Type B pancreatic cell (in vitro differentiated cells): ENCODE measurements around the gene MCRIP2. TPM values are rescaled to one million over a fixed set of nuclear protein-coding genes. Genes with fewer than 3 reads are reported as not detected.
A peak's percentile ranks its signal among the peaks of the same experiment; 100 is the strongest.

ENCODE experiments used
- DNase-seq: peaks from one replicate; pipeline ENCODE4 v3.0.0; 2021; ENCODE audit warnings: mixed read lengths; ENCODE audit not compliant: unreplicated experiment; ENCODE audit errors: extremely low spot score
- H3K27ac Mint-ChIP-seq: 2 replicates; pipeline ENCODE4 v1.8.0; 2021; ENCODE audit warnings: mild to moderate bottlenecking, mixed read lengths
- H3K27me3 Mint-ChIP-seq: 2 replicates; pipeline ENCODE4 v1.8.0; 2021; ENCODE audit warnings: mixed read lengths
- H3K36me3 Mint-ChIP-seq: 2 replicates; pipeline ENCODE4 v1.8.0; 2021; ENCODE audit warnings: mixed read lengths
- H3K4me1 Mint-ChIP-seq: one replicate; pipeline ENCODE4 v1.8.0; 2021; ENCODE audit warnings: mixed read lengths; ENCODE audit not compliant: unreplicated experiment
- H3K4me3 Mint-ChIP-seq: 2 replicates; pipeline ENCODE4 v1.8.0; 2021; ENCODE audit warnings: mild to moderate bottlenecking, mixed read lengths
- H3K9me3 Mint-ChIP-seq: 2 replicates; pipeline ENCODE4 v1.8.0; 2021; ENCODE audit warnings: mixed read lengths
- total RNA-seq: library from RNA; stranded (reverse); gene quantifications from 2 replicates; pipeline ENCODE4 v1.2.1, GENCODE V29; 2021; ENCODE audit warnings: low replicate concordance
- TF ChIP-seq, protein P1 (sequence below): fragments of 200-600 bp; sonication (generic); conservative IDR thresholded peaks from 2 replicates; pipeline ENCODE4 v1.5.0; 2021; ENCODE audit warnings: antibody characterized with exemption, mild to moderate bottlenecking

The MCRIP2 gene
- total RNA-seq, 1 donor from 2014 or later, result 36.8 TPM

GRCh38 chr16:673399-673991 is 31.9 kb downstream of the MCRIP2 start:
- no peaks in the 10 kb centered on the region for H3K4me1 Mint-ChIP-seq
- TF ChIP-seq, protein P1, sequence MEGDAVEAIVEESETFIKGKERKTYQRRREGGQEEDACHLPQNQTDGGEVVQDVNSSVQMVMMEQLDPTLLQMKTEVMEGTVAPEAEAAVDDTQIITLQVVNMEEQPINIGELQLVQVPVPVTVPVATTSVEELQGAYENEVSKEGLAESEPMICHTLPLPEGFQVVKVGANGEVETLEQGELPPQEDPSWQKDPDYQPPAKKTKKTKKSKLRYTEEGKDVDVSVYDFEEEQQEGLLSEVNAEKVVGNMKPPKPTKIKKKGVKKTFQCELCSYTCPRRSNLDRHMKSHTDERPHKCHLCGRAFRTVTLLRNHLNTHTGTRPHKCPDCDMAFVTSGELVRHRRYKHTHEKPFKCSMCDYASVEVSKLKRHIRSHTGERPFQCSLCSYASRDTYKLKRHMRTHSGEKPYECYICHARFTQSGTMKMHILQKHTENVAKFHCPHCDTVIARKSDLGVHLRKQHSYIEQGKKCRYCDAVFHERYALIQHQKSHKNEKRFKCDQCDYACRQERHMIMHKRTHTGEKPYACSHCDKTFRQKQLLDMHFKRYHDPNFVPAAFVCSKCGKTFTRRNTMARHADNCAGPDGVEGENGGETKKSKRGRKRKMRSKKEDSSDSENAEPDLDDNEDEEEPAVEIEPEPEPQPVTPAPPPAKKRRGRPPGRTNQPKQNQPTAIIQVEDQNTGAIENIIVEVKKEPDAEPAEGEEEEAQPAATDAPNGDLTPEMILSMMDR, result no peak
- H3K9me3 Mint-ChIP-seq, result no peaks in the 10 kb centered on the region
- peaks cover 5% of the 10 kb centered on the region for H3K27me3 Mint-ChIP-seq
- DNase-seq, result no peak
- no peak overlapping the region for H3K27ac Mint-ChIP-seq
- H3K4me3 Mint-ChIP-seq, result no peak overlapping the region
- H3K36me3 Mint-ChIP-seq, result no peaks in the 10 kb centered on the region

- TF ChIP-seq, protein P1, result no peak
- no peaks in the 10 kb centered on the region for H3K9me3 Mint-ChIP-seq
- no peaks in the 10 kb centered on the region for H3K4me1 Mint-ChIP-seq
- no peak overlapping the region for H3K27ac Mint-ChIP-seq
- H3K36me3 Mint-ChIP-seq, result no peaks in the 10 kb centered on the region
- H3K27me3 Mint-ChIP-seq, result peaks cover 5% of the 10 kb centered on the region
- H3K4me3 Mint-ChIP-seq, result peak overlapping the region; percentile 69
- no peak for DNase-seq
Observed at GRCh38 chr16:674214-674881, 32.7 kb downstream of the MCRIP2 start.

GRCh38 chr16:674968-675883 is 33.6 kb downstream of the MCRIP2 start, which contains the start of gene RHBDL1:
TSS of gene RHBDL1 (plus strand) at chr16:675671. CDS start at chr16:675791, 120 bp downstream.
- Mint-ChIP-seq H3K4me1 (no peaks in the 10 kb centered on the region), H3K9me3 (no peaks in the 10 kb centered on the region), H3K27ac (peak within 1 kb of the TSS; percentile 29), H3K36me3 (no peaks in the 10 kb centered on the region), H3K27me3 (peaks cover 5% of the 10 kb centered on the region), H3K4me3 (peak within 1 kb of the TSS; percentile 69)
- no peak for DNase-seq
- TF ChIP-seq, protein P1, result no peak

DNA sequence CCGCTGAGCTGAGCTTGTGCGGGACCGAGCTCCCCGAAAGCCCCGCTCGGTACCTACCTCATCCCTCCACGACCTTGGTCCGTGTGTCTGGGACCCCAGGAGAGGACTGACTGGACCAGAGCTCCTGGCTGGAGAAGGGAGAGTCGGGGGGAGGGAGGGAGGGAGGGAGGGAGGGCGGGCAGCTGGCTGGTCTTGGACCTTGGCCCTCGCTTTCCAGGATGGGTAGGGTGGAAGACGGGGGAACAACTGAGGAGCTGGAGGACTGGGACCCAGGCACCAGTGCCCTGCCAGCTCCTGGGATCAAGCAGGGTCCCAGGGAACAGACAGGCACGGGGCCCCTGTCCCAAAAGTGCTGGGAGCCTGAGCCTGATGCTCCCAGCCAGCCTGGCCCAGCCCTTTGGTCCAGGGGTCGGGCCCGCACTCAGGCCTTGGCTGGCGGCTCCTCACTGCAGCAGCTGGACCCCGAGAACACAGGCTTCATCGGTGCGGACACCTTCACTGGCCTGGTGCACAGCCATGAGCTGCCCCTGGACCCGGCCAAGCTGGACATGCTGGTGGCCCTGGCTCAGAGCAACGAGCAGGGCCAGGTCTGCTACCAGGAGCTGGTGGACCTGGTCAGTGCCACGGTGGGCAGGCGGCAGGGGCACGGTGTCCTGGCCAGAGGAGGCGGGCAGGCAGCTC is 34.4 kb downstream of the MCRIP2 start:
- no peak overlapping the region for H3K27ac Mint-ChIP-seq
- no peaks in the 10 kb centered on the region for H3K4me1 Mint-ChIP-seq
- H3K4me3 Mint-ChIP-seq, result no peak overlapping the region
- H3K36me3 Mint-ChIP-seq, result no peaks in the 10 kb centered on the region
- H3K9me3 Mint-ChIP-seq, result no peaks in the 10 kb centered on the region
- no peak for DNase-seq
- peaks cover 5% of the 10 kb centered on the region for H3K27me3 Mint-ChIP-seq
- TF ChIP-seq, protein P1, result no peak

DNA sequence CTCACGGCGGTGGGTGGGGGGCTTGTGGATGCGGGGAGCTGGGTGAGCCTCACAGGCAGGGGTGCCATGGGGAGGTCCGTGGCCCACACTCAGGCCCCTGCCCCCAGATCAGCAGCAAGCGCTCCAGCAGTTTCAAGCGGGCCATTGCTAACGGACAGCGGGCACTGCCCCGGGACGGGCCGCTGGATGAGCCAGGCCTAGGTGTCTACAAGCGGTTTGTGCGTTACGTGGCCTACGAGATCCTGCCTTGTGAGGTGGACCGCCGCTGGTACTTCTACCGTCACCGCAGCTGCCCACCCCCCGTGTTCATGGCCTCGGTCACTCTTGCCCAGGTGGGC is 34.9 kb downstream of the MCRIP2 start:
- no peaks in the 10 kb centered on the region for H3K36me3 Mint-ChIP-seq
- H3K9me3 Mint-ChIP-seq, result no peaks in the 10 kb centered on the region
- H3K27ac Mint-ChIP-seq, result no peak overlapping the region
- peaks cover 5% of the 10 kb centered on the region for H3K27me3 Mint-ChIP-seq
- no peak overlapping the region for H3K4me3 Mint-ChIP-seq
- TF ChIP-seq, protein P1, result no peak
- H3K4me1 Mint-ChIP-seq, result no peaks in the 10 kb centered on the region
- DNase-seq, result no peak
